WTC11 (cell line): ENCODE data around the gene LRRC31. TPM values are rescaled to one million over a fixed set of nuclear protein-coding genes. Genes with fewer than 3 reads are reported as not detected.
A peak's percentile ranks its signal among the peaks of the same experiment; 100 is the strongest.

ENCODE experiments used
- ATAC-seq: fragments of 200-7000 bp; cut with Tn5 transposase; 2 replicates; pipeline ENCODE4 v1.10.0; 2021; ENCODE audit warnings: mild to moderate bottlenecking, moderate library complexity
- CTCF ChIA-PET: fragments of 300-600 bp; sonication (Branson Sonifier 250); formaldehyde crosslinking; loops from one replicate; lab custom pipeline; 2021; ENCODE audit warnings: antibody characterized with exemption; lab: Charles Lee
- POLR2A ChIA-PET: fragments of 350-600 bp; sonication (Branson Sonifier 250); formaldehyde crosslinking; loops from one replicate; lab custom pipeline; 2021; ENCODE audit warnings: antibody characterized with exemption; lab: Charles Lee
- DNase-seq: peaks from one replicate; pipeline ENCODE4 v3.0.0; 2021; ENCODE audit warnings: low spot score
- H3K27ac Mint-ChIP-seq: 2 replicates; pipeline ENCODE4 v1.8.0; 2021; ENCODE audit warnings: mixed read lengths
- H3K27me3 Mint-ChIP-seq: 2 replicates; pipeline ENCODE4 v1.8.0; 2021; ENCODE audit warnings: low read depth, mild to moderate bottlenecking, moderate library complexity, mixed read lengths
- H3K36me3 Mint-ChIP-seq: 2 replicates; pipeline ENCODE4 v1.8.0; 2021; ENCODE audit warnings: mixed read lengths
- H3K4me1 Mint-ChIP-seq: 2 replicates; pipeline ENCODE4 v1.8.0; 2022; ENCODE audit warnings: mixed read lengths
- H3K4me3 Mint-ChIP-seq: 2 replicates; pipeline ENCODE4 v1.8.0; 2021; ENCODE audit warnings: mild to moderate bottlenecking, moderate library complexity, mixed read lengths
- H3K9me3 Mint-ChIP-seq: 2 replicates; pipeline ENCODE4 v1.8.0; 2021; ENCODE audit warnings: mixed read lengths
- ATF1 ChIP-seq: sonication (generic); formaldehyde crosslinking; IDR thresholded peaks from 2 replicates; pipeline ENCODE4 v1.8.1; 2023; ENCODE audit warnings: mild to moderate bottlenecking, moderate library complexity, missing genetic modification reagents
- CBFB ChIP-seq: sonication (generic); formaldehyde crosslinking; IDR thresholded peaks from 2 replicates; pipeline ENCODE4 v1.8.1; 2022; ENCODE audit warnings: mild to moderate bottlenecking, low read depth, missing genetic modification reagents
- CREB1 ChIP-seq: sonication (generic); formaldehyde crosslinking; IDR thresholded peaks from 2 replicates; pipeline ENCODE4 v1.8.0; 2023; ENCODE audit warnings: mild to moderate bottlenecking, missing genetic modification reagents
- CREM ChIP-seq: sonication (generic); formaldehyde crosslinking; IDR thresholded peaks from 2 replicates; pipeline ENCODE4 v1.8.1; 2022; ENCODE audit warnings: mild to moderate bottlenecking, missing genetic modification reagents, moderate library complexity
- FOXK1 ChIP-seq: sonication (generic); formaldehyde crosslinking; IDR thresholded peaks from 2 replicates; pipeline ENCODE4 v1.8.0; 2022; ENCODE audit warnings: mild to moderate bottlenecking, moderate library complexity, missing genetic modification reagents
- GRHL2 ChIP-seq: fragments of 250-450 bp; sonication (Bioruptor Pico); IDR thresholded peaks from 2 replicates; pipeline ENCODE4 v1.8.0; 2022; ENCODE audit warnings: mild to moderate bottlenecking, moderate library complexity; ENCODE audit not compliant: insufficient replicate concordance, severe bottlenecking
- HMGA2 ChIP-seq: fragments of 250-450 bp; sonication (Bioruptor Pico); IDR thresholded peaks from 2 replicates; pipeline ENCODE4 v1.4.0; 2021; ENCODE audit warnings: mild to moderate bottlenecking, moderate library complexity
- MXD4 ChIP-seq: fragments of 250-450 bp; sonication (Bioruptor Pico); IDR thresholded peaks from 2 replicates; pipeline ENCODE4 v1.8.0; 2021; ENCODE audit warnings: mild to moderate bottlenecking, moderate library complexity, borderline replicate concordance
- MYBL2 ChIP-seq: sonication (generic); formaldehyde crosslinking; IDR thresholded peaks from 2 replicates; pipeline ENCODE4 v1.8.1; 2023; ENCODE audit warnings: mild to moderate bottlenecking, moderate library complexity, missing genetic modification reagents
- NFYB ChIP-seq: sonication (generic); formaldehyde crosslinking; conservative IDR thresholded peaks from 2 replicates; pipeline ENCODE4 v1.8.0; 2022; ENCODE audit warnings: low read depth, missing genetic modification reagents
- SMAD4 ChIP-seq: sonication (generic); formaldehyde crosslinking; IDR thresholded peaks from 2 replicates; pipeline ENCODE4 v1.8.0; 2022; ENCODE audit warnings: mild to moderate bottlenecking, missing genetic modification reagents
- TEAD1 ChIP-seq: sonication (generic); formaldehyde crosslinking; IDR thresholded peaks from 2 replicates; pipeline ENCODE4 v1.8.0; 2022; ENCODE audit warnings: mild to moderate bottlenecking, missing genetic modification reagents
- TP53 ChIP-seq: sonication (generic); formaldehyde crosslinking; IDR thresholded peaks from 2 replicates; pipeline ENCODE4 v1.8.1; 2023; ENCODE audit warnings: mild to moderate bottlenecking, missing genetic modification reagents
- ZBTB21 ChIP-seq: sonication (generic); formaldehyde crosslinking; IDR thresholded peaks from 2 replicates; pipeline ENCODE4 v1.8.1; 2023; ENCODE audit warnings: mild to moderate bottlenecking, missing genetic modification reagents, borderline replicate concordance
- ZNF138 ChIP-seq: sonication (generic); formaldehyde crosslinking; conservative IDR thresholded peaks from 2 replicates; pipeline ENCODE4 v1.8.1; 2022; ENCODE audit warnings: mild to moderate bottlenecking, moderate library complexity, missing genetic modification reagents
- ZNF232 ChIP-seq: sonication (generic); formaldehyde crosslinking; IDR thresholded peaks from 2 replicates; pipeline ENCODE4 v1.8.0; 2022; ENCODE audit warnings: mild to moderate bottlenecking, missing genetic modification reagents
- ZNF671 ChIP-seq: fragments of 250-450 bp; sonication (Bioruptor Pico); IDR thresholded peaks from 2 replicates; pipeline ENCODE4 v1.8.0; 2021; ENCODE audit warnings: mild to moderate bottlenecking
- total RNA-seq: library from RNA; stranded (reverse); gene quantifications from 3 replicates; pipeline ENCODE4 v1.2.3, GENCODE V29; 2021
- TF ChIP-seq, protein P1 (sequence below): sonication (generic); formaldehyde crosslinking; IDR thresholded peaks from 2 replicates; pipeline ENCODE4 v1.8.0; 2023; ENCODE audit warnings: mild to moderate bottlenecking, missing genetic modification reagents
- TF ChIP-seq, protein P2 (sequence below): sonication (generic); formaldehyde crosslinking; IDR thresholded peaks from 2 replicates; pipeline ENCODE4 v1.8.0; 2022; ENCODE audit warnings: mild to moderate bottlenecking, missing genetic modification reagents
- TF ChIP-seq, protein P3 (sequence below): sonication (generic); formaldehyde crosslinking; IDR thresholded peaks from 2 replicates; pipeline ENCODE4 v1.8.1; 2023; ENCODE audit warnings: mild to moderate bottlenecking, missing genetic modification reagents, moderate library complexity
- TF ChIP-seq, protein P4 (sequence below): sonication (generic); formaldehyde crosslinking; IDR thresholded peaks from 2 replicates; pipeline ENCODE4 v1.8.1; 2022; ENCODE audit warnings: missing genetic modification reagents, borderline replicate concordance
- TF ChIP-seq, protein P5 (sequence below): sonication (generic); formaldehyde crosslinking; conservative IDR thresholded peaks from 2 replicates; pipeline ENCODE4 v1.8.1; 2022; ENCODE audit warnings: mild to moderate bottlenecking, missing genetic modification reagents
- TF ChIP-seq, protein P6 (sequence below): fragments of 250-450 bp; sonication (Bioruptor Pico); IDR thresholded peaks from 2 replicates; pipeline ENCODE4 v1.8.0; 2021; ENCODE audit warnings: mild to moderate bottlenecking
- TF ChIP-seq, protein P7 (sequence below): sonication (generic); formaldehyde crosslinking; IDR thresholded peaks from 2 replicates; pipeline ENCODE4 v1.8.1; 2022; ENCODE audit warnings: mild to moderate bottlenecking, moderate library complexity, missing genetic modification reagents

The LRRC31 gene
- total RNA-seq, 1 experiment from 2014 or later, result not detected

DNA sequence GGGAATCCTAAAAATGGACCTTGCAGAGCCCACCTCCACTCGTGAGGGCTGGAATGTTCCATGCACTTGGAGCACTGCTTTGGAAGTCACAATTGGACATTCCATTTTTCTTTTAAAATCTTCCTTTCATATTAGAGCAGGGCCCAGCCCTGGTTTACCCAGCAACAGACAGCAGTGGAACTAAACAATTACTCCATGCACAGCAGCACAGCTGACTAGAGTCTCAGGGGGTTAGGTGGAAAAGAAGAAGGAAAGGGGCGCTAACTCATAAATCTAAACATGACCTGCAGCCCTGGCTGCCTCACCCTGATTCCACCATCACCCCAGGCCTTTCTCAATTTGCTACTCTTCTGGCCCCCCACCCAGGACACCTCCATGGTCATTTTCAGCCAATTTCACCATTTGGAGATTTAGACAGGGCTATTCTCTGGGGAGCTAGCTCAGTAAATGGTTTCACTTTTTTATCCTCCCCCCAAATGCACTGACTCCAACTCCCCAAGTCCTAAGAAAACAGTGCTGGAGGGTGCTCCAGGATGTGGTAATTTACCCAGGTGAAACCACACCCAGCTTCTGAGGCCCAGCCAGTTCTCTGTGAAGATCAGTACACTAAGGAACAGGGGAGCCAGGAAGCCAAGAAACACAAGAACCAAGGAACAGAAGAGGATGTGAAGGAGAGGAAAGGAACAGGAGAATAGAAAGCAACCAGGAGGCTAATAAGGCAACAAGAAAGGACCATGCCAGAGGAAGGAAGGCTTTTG, 1.6 kb upstream of the LRRC31 start:
- peak; percentile 32; the same call in 1 of the 2 replicates for ATAC-seq
- H3K9me3 Mint-ChIP-seq, result peaks cover 9% of the 10 kb centered on the region

DNA sequence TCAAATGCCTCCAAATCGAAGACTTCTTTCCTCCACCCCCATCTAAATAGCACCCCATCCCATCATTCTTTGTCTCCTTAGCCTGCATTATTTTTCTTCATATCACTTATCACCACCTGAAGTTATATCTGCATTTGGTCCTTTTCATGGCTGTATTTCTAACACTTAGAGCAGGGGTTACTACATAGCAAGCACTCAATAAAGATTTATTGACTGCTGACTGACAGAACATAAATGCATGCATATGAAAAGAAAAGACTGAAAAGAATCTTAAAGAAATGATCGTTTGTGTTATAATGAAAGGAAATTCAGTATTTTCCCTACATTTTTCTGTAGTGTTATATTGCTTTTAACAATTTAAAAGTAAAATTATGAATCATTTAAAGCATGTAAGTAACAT, 1.4 kb downstream of the LRRC31 start:
- POLR2A ChIA-PET, result no interaction called here
- peaks cover 12% of the 10 kb centered on the region for H3K4me1 Mint-ChIP-seq
- no peak for TF ChIP-seq MXD4 (CRISPR knock-in tag)
- no peak for TF ChIP-seq ZNF232 (CRISPR knock-in tag)
- TF ChIP-seq ZBTB21 (CRISPR knock-in tag), result no peak
- TF ChIP-seq, all 79 proteins: peak for 0
- no peak for DNase-seq
- Mint-ChIP-seq H3K36me3 (no peaks in the 10 kb centered on the region), H3K9me3 (no peaks in the 10 kb centered on the region), H3K27me3 (no peaks in the 10 kb centered on the region), H3K4me3 (no peak overlapping the region), H3K27ac (no peak overlapping the region)
- CTCF ChIA-PET, result no interaction called here
- no peak for ATAC-seq

More for the DNA sequence above, 1.6 kb upstream of the LRRC31 start:
- TF ChIP-seq ZNF671 (CRISPR knock-in tag) (no peak), ZNF138 (no peak), CREM (CRISPR knock-in tag) (no peak), ZBTB21 (CRISPR knock-in tag) (no peak), CREB1 (CRISPR knock-in tag) (no peak)
- TF ChIP-seq, protein P1, sequence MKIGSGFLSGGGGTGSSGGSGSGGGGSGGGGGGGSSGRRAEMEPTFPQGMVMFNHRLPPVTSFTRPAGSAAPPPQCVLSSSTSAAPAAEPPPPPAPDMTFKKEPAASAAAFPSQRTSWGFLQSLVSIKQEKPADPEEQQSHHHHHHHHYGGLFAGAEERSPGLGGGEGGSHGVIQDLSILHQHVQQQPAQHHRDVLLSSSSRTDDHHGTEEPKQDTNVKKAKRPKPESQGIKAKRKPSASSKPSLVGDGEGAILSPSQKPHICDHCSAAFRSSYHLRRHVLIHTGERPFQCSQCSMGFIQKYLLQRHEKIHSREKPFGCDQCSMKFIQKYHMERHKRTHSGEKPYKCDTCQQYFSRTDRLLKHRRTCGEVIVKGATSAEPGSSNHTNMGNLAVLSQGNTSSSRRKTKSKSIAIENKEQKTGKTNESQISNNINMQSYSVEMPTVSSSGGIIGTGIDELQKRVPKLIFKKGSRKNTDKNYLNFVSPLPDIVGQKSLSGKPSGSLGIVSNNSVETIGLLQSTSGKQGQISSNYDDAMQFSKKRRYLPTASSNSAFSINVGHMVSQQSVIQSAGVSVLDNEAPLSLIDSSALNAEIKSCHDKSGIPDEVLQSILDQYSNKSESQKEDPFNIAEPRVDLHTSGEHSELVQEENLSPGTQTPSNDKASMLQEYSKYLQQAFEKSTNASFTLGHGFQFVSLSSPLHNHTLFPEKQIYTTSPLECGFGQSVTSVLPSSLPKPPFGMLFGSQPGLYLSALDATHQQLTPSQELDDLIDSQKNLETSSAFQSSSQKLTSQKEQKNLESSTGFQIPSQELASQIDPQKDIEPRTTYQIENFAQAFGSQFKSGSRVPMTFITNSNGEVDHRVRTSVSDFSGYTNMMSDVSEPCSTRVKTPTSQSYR (CRISPR knock-in tag), result no peak
- TF ChIP-seq, protein P2, sequence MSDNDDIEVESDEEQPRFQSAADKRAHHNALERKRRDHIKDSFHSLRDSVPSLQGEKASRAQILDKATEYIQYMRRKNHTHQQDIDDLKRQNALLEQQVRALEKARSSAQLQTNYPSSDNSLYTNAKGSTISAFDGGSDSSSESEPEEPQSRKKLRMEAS (CRISPR knock-in tag), result no peak
- no peak for DNase-seq
- Mint-ChIP-seq H3K4me1 (peaks cover 12% of the 10 kb centered on the region), H3K36me3 (no peaks in the 10 kb centered on the region), H3K4me3 (no peak overlapping the region), H3K27me3 (no peaks in the 10 kb centered on the region), H3K27ac (no peak overlapping the region)
- POLR2A ChIA-PET, result no interaction called here
- CTCF ChIA-PET, result interaction anchor here (1.4 kb wide), 1 partner anchor 166 kb away, joined by 7 read pairs; the partner anchor contains the start of gene GPR160

DNA sequence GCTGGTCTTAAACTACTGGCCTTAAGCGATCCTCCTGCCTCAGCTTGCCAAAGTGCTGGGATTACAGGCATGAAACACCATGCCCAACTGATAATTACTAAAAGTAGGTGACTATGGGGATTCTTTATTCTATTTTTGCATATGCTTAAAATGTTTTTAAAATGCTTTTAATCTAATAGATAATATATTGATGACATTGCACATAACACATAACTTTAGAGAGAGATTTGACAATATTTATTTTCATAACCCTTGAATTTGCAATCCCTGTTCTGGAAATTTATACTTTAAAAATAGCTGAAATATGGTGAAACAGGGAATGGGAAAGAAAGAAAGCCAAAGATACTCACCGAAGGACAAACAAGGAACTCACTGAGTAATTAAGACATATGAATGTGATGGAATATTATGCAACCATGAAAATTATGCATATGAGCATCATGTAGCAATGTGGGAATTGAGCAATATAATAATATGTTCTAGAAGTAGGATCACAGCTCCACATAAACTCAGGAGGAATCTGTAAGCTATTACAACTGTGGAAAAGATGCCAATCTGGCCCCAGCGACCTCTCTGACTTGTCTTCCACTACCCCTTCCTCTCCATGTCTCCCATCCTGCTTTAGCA, 2.0 kb downstream of the LRRC31 start:
- Mint-ChIP-seq H3K4me3 (no peak overlapping the region), H3K27ac (no peak overlapping the region), H3K4me1 (peaks cover 12% of the 10 kb centered on the region), H3K27me3 (no peaks in the 10 kb centered on the region), H3K9me3 (no peaks in the 10 kb centered on the region), H3K36me3 (no peaks in the 10 kb centered on the region)
- DNase-seq (no peak), ATAC-seq (no peak)
- CTCF ChIA-PET, result interaction anchor here (0.7 to 1.7 kb wide), 2 partner anchors 10 to 98 kb away, joined by 3 read pairs; no protein-coding TSS in a partner anchor
- POLR2A ChIA-PET, result no interaction called here
- TF ChIP-seq ATF1 (CRISPR knock-in tag), result no peak
- TF ChIP-seq MYBL2 (CRISPR knock-in tag), result no peak
- TF ChIP-seq, protein P3, sequence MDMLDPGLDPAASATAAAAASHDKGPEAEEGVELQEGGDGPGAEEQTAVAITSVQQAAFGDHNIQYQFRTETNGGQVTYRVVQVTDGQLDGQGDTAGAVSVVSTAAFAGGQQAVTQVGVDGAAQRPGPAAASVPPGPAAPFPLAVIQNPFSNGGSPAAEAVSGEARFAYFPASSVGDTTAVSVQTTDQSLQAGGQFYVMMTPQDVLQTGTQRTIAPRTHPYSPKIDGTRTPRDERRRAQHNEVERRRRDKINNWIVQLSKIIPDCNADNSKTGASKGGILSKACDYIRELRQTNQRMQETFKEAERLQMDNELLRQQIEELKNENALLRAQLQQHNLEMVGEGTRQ (CRISPR knock-in tag), result no peak
- TF ChIP-seq, protein P4, sequence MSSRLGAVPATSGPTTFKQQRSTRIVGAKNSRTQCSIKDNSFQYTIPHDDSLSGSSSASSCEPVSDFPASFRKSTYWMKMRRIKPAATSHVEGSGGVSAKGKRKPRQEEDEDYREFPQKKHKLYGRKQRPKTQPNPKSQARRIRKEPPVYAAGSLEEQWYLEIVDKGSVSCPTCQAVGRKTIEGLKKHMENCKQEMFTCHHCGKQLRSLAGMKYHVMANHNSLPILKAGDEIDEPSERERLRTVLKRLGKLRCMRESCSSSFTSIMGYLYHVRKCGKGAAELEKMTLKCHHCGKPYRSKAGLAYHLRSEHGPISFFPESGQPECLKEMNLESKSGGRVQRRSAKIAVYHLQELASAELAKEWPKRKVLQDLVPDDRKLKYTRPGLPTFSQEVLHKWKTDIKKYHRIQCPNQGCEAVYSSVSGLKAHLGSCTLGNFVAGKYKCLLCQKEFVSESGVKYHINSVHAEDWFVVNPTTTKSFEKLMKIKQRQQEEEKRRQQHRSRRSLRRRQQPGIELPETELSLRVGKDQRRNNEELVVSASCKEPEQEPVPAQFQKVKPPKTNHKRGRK, result no peak
- TF ChIP-seq GRHL2 (CRISPR knock-in tag), result no peak
- no peak for TF ChIP-seq HMGA2 (CRISPR knock-in tag)
- TF ChIP-seq, protein P5, sequence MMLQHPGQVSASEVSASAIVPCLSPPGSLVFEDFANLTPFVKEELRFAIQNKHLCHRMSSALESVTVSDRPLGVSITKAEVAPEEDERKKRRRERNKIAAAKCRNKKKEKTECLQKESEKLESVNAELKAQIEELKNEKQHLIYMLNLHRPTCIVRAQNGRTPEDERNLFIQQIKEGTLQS (CRISPR knock-in tag), result no peak
- TF ChIP-seq SMAD4 (CRISPR knock-in tag), result no peak
- TF ChIP-seq TP53 (CRISPR knock-in tag), result no peak
- TF ChIP-seq CBFB (CRISPR knock-in tag), result no peak
- no peak for TF ChIP-seq NFYB (CRISPR knock-in tag)
- TF ChIP-seq, protein P6, sequence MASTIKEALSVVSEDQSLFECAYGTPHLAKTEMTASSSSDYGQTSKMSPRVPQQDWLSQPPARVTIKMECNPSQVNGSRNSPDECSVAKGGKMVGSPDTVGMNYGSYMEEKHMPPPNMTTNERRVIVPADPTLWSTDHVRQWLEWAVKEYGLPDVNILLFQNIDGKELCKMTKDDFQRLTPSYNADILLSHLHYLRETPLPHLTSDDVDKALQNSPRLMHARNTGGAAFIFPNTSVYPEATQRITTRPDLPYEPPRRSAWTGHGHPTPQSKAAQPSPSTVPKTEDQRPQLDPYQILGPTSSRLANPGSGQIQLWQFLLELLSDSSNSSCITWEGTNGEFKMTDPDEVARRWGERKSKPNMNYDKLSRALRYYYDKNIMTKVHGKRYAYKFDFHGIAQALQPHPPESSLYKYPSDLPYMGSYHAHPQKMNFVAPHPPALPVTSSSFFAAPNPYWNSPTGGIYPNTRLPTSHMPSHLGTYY (CRISPR knock-in tag), result no peak
- no peak for TF ChIP-seq FOXK1 (CRISPR knock-in tag)
- TF ChIP-seq, protein P7, sequence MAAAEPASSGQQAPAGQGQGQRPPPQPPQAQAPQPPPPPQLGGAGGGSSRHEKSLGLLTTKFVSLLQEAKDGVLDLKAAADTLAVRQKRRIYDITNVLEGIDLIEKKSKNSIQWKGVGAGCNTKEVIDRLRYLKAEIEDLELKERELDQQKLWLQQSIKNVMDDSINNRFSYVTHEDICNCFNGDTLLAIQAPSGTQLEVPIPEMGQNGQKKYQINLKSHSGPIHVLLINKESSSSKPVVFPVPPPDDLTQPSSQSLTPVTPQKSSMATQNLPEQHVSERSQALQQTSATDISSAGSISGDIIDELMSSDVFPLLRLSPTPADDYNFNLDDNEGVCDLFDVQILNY (CRISPR knock-in tag), result no peak
- no peak for TF ChIP-seq TEAD1 (CRISPR knock-in tag)
